ENCODE results near the gene NOSIP.
"Not testable (repeated sequence)": the region's sequence is repeated elsewhere in the genome, so short reads cannot be mapped to it uniquely, and the experiment has no call there.

Gene NOSIP, protein sequence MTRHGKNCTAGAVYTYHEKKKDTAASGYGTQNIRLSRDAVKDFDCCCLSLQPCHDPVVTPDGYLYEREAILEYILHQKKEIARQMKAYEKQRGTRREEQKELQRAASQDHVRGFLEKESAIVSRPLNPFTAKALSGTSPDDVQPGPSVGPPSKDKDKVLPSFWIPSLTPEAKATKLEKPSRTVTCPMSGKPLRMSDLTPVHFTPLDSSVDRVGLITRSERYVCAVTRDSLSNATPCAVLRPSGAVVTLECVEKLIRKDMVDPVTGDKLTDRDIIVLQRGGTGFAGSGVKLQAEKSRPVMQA

DNA sequence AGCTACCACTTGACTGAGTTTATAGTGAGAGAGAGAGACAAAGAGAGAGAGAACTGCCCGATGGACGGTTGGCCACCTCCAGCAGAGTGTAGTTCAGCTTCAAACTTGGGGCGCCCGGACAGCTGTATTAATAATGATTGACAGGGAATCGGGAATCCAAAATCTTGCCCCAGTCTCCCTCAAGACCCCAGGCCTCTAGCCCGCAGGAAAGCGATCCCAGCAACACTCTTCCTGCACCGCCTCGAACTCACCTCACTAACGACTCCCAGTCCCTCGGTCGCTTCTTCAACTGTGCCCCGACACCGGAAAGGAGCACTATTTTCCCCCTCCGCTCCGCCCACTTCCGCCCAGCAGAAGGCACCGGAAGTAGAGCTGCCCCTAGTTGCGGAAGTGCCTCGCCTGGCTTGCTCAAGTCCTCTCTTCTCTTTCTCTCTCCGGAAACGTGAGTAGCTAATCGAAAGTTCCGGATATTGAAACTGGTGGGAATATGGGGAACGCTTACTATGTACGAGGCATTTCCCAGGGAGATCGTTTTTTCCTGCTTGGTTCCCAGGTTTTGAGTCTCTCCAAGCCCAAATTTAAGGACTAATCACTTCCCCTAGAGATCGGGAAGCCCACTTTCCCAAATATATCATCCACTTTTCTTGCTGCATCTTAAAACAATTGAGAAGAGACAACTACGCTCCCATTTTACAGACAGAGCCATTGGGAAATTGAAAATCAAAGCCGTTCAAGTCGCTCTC is at the start of gene NOSIP:
Gene NOSIP (minus strand): TSS at position 293 of the 743 bp plus-strand sequence. CDS start 19,865 bp downstream, outside the sequence.
- peak; percentile 58 to 91 for DNase-seq

GRCh38 chr19:49629659-49630058 is 49.3 kb upstream of the NOSIP start:
- no peak for DNase-seq

DNA sequence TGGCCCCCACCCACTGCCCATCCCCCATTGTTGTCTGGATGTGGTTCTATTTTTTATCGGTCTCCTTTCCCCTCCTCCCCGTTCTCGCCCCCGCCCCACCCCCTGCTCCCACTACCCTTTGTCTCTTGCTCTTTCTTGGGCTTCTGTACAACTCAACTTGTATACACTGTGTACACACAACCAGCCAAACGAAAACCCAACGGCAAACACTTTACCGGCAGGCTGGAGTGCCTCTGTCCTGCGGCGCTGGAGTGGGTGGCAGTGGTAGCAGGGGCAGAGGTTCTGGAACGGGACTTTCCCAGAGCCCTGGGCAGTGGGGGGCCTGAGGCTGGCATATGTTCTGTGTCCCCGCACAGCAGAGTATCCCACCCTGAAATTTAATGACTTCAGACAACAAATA is 45.9 kb upstream of the NOSIP start:
- no peak for DNase-seq

- no peak for DNase-seq
Measured at GRCh38 chr19:49624967-49625910, 44.9 kb upstream of the NOSIP start.

GRCh38 chr19:49617860-49618259 is 37.5 kb upstream of the NOSIP start:
- DNase-seq: not testable (repeated sequence)

DNA sequence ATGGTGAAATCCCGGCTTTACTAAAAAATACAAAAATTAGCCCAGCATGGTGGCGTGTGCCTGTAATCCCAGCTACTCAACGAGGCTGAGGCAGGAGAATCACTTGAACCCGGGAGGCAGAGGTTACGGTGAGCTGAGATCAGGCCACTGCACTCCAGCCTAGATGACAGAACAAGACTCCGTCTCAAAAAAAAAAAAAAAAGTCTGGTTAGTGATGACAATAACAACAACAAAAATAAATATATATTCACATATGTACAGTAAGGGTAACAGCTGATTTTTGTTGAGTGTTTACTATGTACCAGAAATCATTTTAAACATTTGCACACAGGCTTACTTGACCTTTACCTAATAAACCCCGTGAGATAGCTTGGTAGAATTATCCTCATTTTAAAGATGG is 36.6 kb upstream of the NOSIP start:
- DNase-seq: no peak

- DNase-seq: no peak
Measured at GRCh38 chr19:49616532-49616931, 36.2 kb upstream of the NOSIP start.

DNA sequence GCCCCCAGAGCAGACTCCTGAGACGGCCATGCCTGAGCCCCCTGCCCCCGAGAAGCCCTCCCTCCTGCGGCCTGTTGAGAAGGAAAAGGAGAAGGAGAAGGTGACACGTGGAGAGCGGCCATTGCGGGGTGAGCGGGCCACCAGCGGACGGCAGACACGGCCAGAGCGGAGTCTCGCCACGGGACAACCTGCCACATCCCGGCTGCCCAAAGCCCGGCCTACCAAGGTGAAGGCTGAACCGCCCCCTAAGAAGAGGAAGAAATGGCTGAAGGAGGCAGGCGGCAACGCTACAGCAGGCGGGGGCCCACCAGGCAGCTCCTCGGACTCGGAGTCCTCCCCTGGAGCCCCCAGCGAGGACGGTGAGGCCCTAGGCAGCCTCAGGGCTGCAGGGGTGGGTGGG is 35.5 kb upstream of the NOSIP start:
- no peak for DNase-seq

DNA sequence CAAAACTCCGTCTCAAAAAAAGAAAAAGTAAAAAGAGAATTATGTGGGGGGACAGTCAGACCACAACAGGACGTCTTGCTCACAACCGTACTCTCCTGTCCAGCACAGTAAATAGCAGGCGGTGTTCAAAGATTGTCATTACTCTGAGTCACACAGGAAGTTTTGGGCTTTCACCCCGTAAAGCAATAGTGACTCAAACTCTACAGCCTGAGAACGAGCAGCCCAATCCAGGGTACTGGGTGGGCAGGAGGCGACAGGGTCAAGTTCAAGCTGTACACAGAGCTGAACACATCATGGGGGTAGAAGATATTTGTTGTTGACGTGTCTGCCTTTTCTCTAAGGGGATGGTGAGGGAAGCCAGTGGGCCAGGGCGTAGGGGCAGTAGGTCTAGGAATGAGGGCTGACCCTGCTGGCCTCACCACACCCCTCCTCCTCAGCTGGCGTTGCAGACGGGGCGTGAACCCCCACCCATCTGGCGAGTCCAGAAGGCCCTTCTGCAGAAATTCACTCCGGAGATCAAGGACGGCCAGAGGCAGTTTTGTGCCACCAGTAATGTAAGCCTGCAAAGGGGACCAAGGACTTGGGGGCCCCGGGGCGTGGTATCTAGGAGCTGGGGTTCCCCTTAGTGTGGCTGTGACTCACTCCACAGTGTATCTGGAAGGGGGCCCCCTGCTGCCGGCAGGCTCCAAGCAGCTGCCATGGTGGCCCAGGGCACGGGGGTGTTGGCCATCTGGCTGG is 33.9 kb upstream of the NOSIP start:
- peak; percentile 50 to 89 for DNase-seq

DNA sequence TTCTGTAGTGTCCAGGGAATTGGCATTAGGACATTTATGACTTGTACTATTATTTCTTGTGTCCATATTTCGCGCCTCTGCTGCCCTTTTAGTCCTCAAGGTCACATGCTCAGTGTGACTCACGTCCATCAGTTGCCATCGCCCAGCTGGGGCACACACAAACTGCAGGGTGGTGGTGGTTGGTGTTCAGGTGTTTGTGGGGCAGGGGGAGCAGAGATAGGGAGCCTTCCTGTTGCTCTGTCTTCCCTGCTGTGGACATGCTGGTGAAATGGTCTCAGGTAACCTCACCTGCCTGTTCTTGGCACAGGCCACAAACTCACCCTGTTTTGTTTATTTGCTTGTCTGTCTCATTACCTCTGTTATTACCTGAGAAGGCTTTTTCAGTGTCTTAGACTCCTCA is 33.0 kb upstream of the NOSIP start:
- peak in 1 of 2 experiments; percentile 48 for DNase-seq

DNA sequence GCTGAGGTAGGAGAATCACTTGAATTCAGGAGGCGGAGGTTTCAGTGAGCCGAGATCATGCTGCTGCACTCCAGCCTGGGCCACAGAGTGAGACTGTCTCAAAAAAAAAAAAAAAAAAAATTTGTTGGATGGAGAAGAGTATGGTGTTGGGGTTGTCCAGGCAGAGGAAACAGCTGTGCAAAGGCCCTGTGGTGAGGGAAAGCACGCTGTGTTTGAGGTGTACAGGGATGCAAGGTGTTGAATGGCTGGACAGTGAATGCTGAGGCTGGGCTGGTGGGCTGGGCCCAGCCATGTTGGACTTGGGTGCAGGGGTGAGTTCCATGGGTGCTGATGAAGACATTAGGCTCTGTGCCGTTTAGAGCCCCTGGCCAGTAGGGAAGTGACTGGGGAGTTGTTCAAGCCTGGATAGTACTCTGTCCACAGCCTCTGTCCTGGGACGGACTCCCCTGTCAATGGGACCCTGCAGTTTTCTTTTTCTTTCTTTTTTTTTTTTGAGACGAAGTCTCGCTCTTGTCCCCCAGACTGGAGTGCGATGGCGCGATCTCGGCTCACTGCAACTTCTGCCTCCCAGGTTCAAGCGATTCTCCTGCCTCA is 29.2 kb upstream of the NOSIP start:
- DNase-seq: no peak

DNA sequence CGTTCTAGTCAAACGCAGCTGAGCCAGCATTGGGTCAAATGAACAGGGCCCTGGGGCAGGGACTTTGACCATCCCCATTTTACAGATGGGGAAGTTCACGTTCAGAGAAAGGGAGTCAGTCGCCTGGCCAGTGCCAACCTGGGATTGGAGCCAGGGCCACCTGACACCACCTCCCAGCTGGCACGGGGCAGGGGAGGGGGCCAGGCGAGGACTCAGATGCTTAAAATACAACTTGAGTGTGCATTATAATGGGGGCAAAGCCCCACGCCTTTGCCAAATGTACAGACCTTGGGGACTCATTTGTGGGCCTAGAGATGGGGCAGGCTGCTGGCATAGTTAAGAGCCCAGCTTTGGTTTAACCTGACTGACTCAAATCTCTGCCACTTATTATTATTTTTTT is 25.2 kb upstream of the NOSIP start:
- DNase-seq: no peak

DNA sequence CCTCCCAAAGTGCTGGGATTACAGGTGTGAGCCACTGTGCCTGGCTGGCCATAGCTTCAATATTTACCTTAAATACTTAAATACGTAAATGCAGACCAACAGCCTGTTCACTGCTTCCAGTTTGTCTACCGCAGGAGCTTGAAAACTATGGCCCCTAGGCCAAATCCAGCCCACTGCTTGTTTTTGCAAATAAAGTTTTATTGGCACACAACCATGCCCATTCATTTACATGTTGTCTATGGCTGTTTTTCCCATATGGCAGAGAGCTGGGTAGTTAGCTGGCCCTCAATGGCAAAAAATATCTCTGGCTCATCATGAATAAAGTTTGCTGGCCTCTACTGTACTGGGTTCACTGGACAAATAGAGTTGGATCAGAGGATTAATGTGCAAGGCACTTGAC is 22.4 kb upstream of the NOSIP start:
- DNase-seq: no peak

DNA sequence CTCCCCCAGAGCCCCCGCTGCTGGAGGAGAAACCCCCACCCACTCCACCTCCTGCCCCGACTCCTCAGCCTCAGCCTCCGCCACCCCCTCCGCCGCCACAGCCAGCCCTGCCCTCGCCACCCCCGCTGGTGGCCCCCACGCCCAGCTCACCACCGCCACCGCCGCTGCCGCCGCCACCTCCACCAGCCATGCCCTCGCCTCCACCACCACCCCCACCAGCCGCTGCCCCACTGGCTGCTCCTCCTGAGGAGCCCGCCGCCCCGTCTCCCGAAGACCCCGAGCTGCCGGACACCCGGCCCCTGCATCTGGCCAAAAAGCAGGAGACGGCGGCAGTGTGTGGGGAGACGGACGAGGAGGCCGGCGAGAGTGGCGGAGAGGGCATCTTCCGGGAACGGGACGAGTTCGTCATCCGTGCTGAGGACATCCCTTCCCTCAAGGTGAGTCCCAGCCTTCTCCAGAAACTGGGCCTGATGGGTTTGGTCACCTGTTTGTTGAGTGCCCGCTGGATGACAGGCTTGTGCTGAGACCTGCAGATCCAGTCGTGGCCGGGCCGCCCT is 21.2 kb upstream of the NOSIP start:
- no peak for DNase-seq

DNA sequence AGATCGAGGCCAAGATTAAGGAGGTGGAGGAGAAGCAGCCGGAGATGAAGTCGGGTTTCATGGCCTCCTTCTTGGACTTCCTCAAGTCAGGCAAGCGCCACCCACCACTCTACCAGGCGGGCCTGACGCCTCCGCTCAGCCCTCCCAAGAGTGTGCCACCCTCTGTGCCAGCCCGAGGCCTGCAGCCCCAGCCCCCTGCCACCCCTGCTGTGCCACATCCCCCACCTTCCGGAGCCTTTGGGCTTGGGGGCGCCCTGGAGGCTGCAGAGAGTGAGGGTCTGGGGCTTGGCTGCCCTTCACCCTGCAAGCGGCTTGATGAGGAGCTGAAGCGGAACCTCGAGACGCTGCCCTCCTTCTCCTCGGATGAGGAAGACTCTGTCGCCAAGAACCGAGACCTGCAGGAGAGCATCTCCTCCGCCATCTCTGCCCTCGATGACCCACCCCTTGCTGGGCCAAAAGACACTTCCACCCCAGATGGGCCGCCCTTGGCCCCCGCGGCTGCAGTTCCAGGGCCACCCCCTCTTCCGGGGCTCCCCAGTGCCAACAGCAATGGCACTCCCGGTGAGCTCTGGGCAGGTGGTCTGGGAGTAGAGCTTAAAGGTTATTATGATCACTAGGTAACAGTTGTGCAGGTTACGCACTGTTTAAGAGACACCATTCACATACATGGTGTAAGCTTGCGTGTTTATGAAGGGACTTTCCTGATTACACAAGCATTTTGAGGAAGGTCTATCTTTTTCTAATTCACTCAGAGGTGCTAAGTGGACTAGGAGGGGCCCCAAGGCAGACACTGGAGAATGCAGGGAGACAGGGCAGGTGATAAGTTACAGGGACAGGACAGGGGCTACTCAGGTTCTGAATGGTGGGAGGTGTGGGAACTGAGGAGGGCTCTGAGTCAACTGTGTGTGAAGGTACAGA is 19.3 kb upstream of the NOSIP start:
- DNase-seq: no peak

GRCh38 chr19:49597703-49597974 is 17.3 kb upstream of the NOSIP start:
- no peak for DNase-seq

DNA sequence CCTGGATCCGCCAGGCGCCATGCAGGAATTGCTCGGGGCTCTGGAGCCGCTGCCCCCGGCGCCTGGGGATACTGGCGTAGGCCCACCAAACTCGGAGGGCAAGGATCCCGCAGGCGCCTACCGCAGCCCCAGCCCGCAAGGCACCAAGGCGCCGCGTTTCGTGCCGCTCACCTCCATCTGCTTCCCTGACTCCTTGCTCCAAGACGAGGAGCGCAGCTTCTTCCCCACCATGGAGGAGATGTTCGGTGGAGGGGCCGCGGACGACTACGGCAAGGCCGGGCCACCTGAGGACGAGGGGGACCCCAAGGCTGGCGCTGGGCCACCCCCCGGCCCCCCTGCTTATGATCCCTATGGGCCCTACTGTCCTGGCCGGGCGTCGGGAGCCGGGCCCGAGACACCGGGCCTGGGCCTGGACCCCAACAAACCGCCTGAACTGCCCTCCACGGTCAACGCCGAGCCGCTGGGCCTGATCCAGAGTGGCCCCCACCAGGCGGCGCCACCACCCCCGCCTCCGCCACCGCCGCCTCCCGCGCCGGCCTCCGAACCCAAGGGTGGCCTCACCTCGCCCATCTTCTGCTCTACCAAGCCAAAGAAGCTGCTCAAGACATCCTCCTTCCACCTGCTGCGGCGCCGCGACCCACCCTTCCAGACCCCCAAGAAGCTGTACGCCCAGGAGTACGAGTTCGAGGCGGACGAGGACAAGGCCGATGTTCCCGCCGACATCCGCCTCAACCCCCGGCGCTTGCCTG is 16.8 kb upstream of the NOSIP start:
- no peak for DNase-seq

GRCh38 chr19:49596407-49596806 is 16.1 kb upstream of the NOSIP start:
- no peak for DNase-seq

GRCh38 chr19:49595819-49596404 is 15.6 kb upstream of the NOSIP start:
- DNase-seq: no peak
